Psoas muscle (tissue), 8 donors: ENCODE data around the gene ZNF783. TPM values are rescaled to one million over a fixed set of nuclear protein-coding genes. Genes with fewer than 3 reads are reported as not detected.

Source experiments
- ATAC-seq, 4 donors: fragments of 200-7000 bp; cut with Tn5 transposase; one replicate each; pipeline ENCODE4 v1.9.1; 2020; ENCODE audit warnings: moderate library complexity in 3 of 4, mild to moderate bottlenecking in 2 of 4
- DNase-seq, 2 donors: peaks; one replicate each; pipeline ENCODE4 v3.0.0-alpha.2; 2020
- H3K27ac ChIP-seq: fragments of 200-600 bp; one replicate; pipeline ENCODE4 v1.8.0; 2022
- H3K27me3 ChIP-seq, 3 donors: fragments of 200-600 bp in 1 of 3; one replicate each; pipeline versions ENCODE4 v1.6.1 to v1.8.0; 2013 to 2022; ENCODE audit warnings: low read length in 2 of 3, mild to moderate bottlenecking in 2 of 3, moderate library complexity in 1 of 3; ENCODE audit not compliant: insufficient read depth in 3 of 3
- H3K36me3 ChIP-seq, 2 donors: fragments of 200-600 bp in 1 of 2; one replicate each; pipeline versions ENCODE4 v1.6.1 to v1.8.0; 2013 to 2022; ENCODE audit warnings: low read depth in 1 of 2, mild to moderate bottlenecking in 1 of 2, moderate library complexity in 1 of 2; ENCODE audit not compliant: insufficient read depth in 1 of 2
- H3K4me1 ChIP-seq: fragments of 200-600 bp; one replicate; pipeline ENCODE4 v1.8.0; 2022
- H3K4me3 ChIP-seq: fragments of 200-600 bp; one replicate; pipeline ENCODE4 v1.8.0; 2022; ENCODE audit warnings: mild to moderate bottlenecking
- H3K9me3 ChIP-seq: fragments of 200-600 bp; one replicate; pipeline ENCODE4 v1.8.0; 2022
- CTCF ChIP-seq: fragments of 200-600 bp; IDR thresholded peaks from one replicate; pipeline ENCODE4 v1.8.0; 2022; ENCODE audit warnings: antibody characterized with exemption
- WGBS, 3 donors: extraction: QIAGEN DNeasy Blood & Tissue Kit; methylation state at CpG; one replicate each; pipeline versions ENCODE4 v1.1.6 to v1.1.7; 2013; 5-methylcytosine and 5-hydroxymethylcytosine counted together
- intact Hi-C, 2 donors: fragments of 100-400 bp; cut with DNase I; formaldehyde crosslinking; loops; one replicate each; pipeline versions ENCODE4 v1.11.0 to v1.14.2; 2022
- long read RNA-seq, 2 donors: library from polyadenylated mRNA; unstranded; transcript quantifications; one replicate each; pipeline ENCODE4 v2.0.0, GENCODE V29; 2021
- polyA plus RNA-seq, 3 donors: library from polyadenylated mRNA; stranded (reverse); fragments of 200-250 nt; gene quantifications; one replicate each; pipeline ENCODE4 v1.2.3, GENCODE V29; 2013
- total RNA-seq, 4 donors: library from RNA; stranded (reverse); fragmentation: NEBNext Ultra II Directional in 2 of 4; extraction: Animal tissue kit (Norgen Biotek cat#: 25700) in 2 of 4; gene quantifications; one replicate each; pipeline versions ENCODE4 v1.2.1 to v1.2.4, GENCODE V29; 2021 to 2023
- donor health status: healthy with polysubstance abuse.
- donor health status: DM: no; HTN: no; CAD: no; lungs with moderate emphysema.
- donor health status: Bipolar disorder and iron deficiency.
- donor health status: healthy.
- donor health status: DM: yes; HTN: yes; CAD: no.
- donor health status: DM: no; HTN: no; CAD: no.
- donor health status: DM: no; HTN: no; CAD: no.
- donor health status: DM: yes; HTN: yes; CAD: no.

Gene ZNF783
- 1 to 10 TPM; 6.0 to 9.0 (median 7.2) TPM for total RNA-seq
- polyA plus RNA-seq, result 10 to 100 TPM in 1 of 3 donors, 1 to 10 TPM in 2; 4.2 to 11.1 (median 4.9) TPM
- long read RNA-seq, donor 1, full-length matches to known transcripts, result 3 of 18 reads
- long read RNA-seq, donor 1, partial matches to known transcripts, result 9 of 18 reads
- long read RNA-seq, donor 1, other reads (novel, unspliced or antisense), result 6 of 18 reads
- long read RNA-seq, donor 2, full-length matches to known transcripts, result 1 of 20 reads
- long read RNA-seq, donor 2, partial matches to known transcripts, result 13 of 20 reads
- long read RNA-seq, donor 2, other reads (novel, unspliced or antisense), result 6 of 20 reads

GRCh38 chr7:149261829-149262617 lies at the start of gene ZNF783:
ZNF783 (plus strand) TSS chr7:149262196; CDS start chr7:149262334, 138 bp downstream.
- DNase-seq, result peak; percentile 91 to 94
- ATAC-seq, result peak; percentile 90 to 96 (median 94)
- H3K4me3 ChIP-seq, result peak within 1 kb of the TSS; percentile 82
- peaks cover 5% of the 10 kb centered on the region for H3K4me1 ChIP-seq
- intact Hi-C loops, result loop anchor here in 1 of 2 donors (10.0 kb wide), 1 partner anchor 233 kb away; the partner anchor contains the start of gene ZNF746
- WGBS, 3 donors, result 0 to 1% (median 1%) methylated on average over 65 to 115 of the region's 115 CpGs
- peaks cover 5 to 20% of the 10 kb centered on the region in 2 donors for H3K36me3 ChIP-seq
- TF ChIP-seq CTCF, result peak; percentile 87
- peak within 1 kb of the TSS; percentile 93 for H3K27ac ChIP-seq
- no peaks in the 10 kb centered on the region for H3K27me3 ChIP-seq
- H3K9me3 ChIP-seq, result no peaks in the 10 kb centered on the region

- WGBS, 3 donors, result 37 to 51% (median 43%) methylated on average over 7 of the region's 7 CpGs
- no peaks in the 10 kb centered on the region for H3K27me3 ChIP-seq
- H3K4me3 ChIP-seq, result no peak overlapping the region
- no peak for TF ChIP-seq CTCF
- no peaks in the 10 kb centered on the region for H3K4me1 ChIP-seq
- DNase-seq (no peak), ATAC-seq (peak; percentile 69 to 91 (median 89))
- no peaks in the 10 kb centered on the region for H3K9me3 ChIP-seq
- no peak overlapping the region for H3K27ac ChIP-seq
- H3K36me3 ChIP-seq, result peaks cover 4 to 100% of the 10 kb centered on the region in 2 donors
- intact Hi-C loops, result no loop called here
These were observed 47.8 kb upstream of the ZNF783 start for GRCh38 chr7:149214020-149214720.

GRCh38 chr7:149216402-149216801 lies 45.6 kb upstream of the ZNF783 start:
- 85 to 88% (median 87%) methylated on average over 2 of the region's 2 CpGs for WGBS, 3 donors
- intact Hi-C loops, result no loop called here
- ATAC-seq, result no peak

GRCh38 chr7:149217570-149217969 lies 44.4 kb upstream of the ZNF783 start:
- H3K9me3 ChIP-seq, result no peaks in the 10 kb centered on the region
- no peaks in the 10 kb centered on the region for H3K27me3 ChIP-seq
- no peak overlapping the region for H3K4me3 ChIP-seq
- WGBS, 3 donors, result 89 to 95% (median 91%) methylated on average over 6 of the region's 6 CpGs
- peak in 1 of 2 donors; percentile 11 for DNase-seq
- H3K27ac ChIP-seq, result no peak overlapping the region
- H3K4me1 ChIP-seq, result no peaks in the 10 kb centered on the region
- H3K36me3 ChIP-seq, result peaks cover 4 to 98% of the 10 kb centered on the region in 2 donors
- no peak for ATAC-seq
- TF ChIP-seq CTCF, result no peak
- intact Hi-C loops, result no loop called here

More at GRCh38 chr7:149216402-149216801, 45.6 kb upstream of the ZNF783 start:
- no peaks in the 10 kb centered on the region for H3K4me1 ChIP-seq
- H3K27ac ChIP-seq, result no peak overlapping the region
- DNase-seq, result no peak
- TF ChIP-seq CTCF, result no peak
- H3K9me3 ChIP-seq, result no peaks in the 10 kb centered on the region
- H3K27me3 ChIP-seq, result no peaks in the 10 kb centered on the region
- peaks cover 4 to 100% of the 10 kb centered on the region in 2 donors for H3K36me3 ChIP-seq
- no peak overlapping the region for H3K4me3 ChIP-seq
